SK-N-MC (cell line): ENCODE results near the gene KCNJ18.
"Not testable (repeated sequence)": the region's sequence is repeated elsewhere in the genome, so short reads cannot be mapped to it uniquely, and the experiment has no call there.

Experiments used
- FOXP2 ChIP-seq: optimal IDR thresholded peaks from 2 replicates; pipeline ENCODE3; 2011; ENCODE audit warnings: mild to moderate bottlenecking, moderate library complexity; ENCODE audit not compliant: insufficient read depth; ENCODE audit errors: extremely low read length, control extremely low read depth
- POLR2AphosphoS5 ChIP-seq: IDR thresholded peaks from 2 replicates; pipeline ENCODE4 v1.6.1; 2012; ENCODE audit warnings: mild to moderate bottlenecking, low read depth, low read length, borderline replicate concordance

- not testable (repeated sequence) for TF ChIP-seq FOXP2, POLR2AphosphoS5
These were observed 18.2 kb downstream of the KCNJ18 start for GRCh38 chr17:21710486-21710885.
